Gastroesophageal sphincter (tissue), 4 donors: ENCODE results near the gene KCNMA1. TPM values are rescaled to one million over a fixed set of nuclear protein-coding genes. Genes with fewer than 3 reads are reported as not detected.
A peak's percentile ranks its signal among the peaks of the same experiment; 100 is the strongest.

Experiments used
- ATAC-seq: fragments of 150-250 bp; one replicate; pipeline ENCODE4 v1.9.1; 2016; ENCODE audit warnings: mild to moderate bottlenecking, moderate library complexity
- H3K27ac ChIP-seq, 4 donors: fragments of 200-600 bp; sonication (generic) in 3 of 4; 1 replicate in 3 of 4; 2 replicates in 1 of 4; pipeline ENCODE4 v1.5.1; 2016 to 2019
- H3K27me3 ChIP-seq: fragments of 200-600 bp; sonication (generic); one replicate; pipeline ENCODE4 v1.5.1; 2019
- H3K36me3 ChIP-seq, 2 donors: fragments of 200-600 bp; sonication (generic); one replicate each; pipeline ENCODE4 v1.5.1; 2019; ENCODE audit warnings: control low read depth in 1 of 2
- H3K4me1 ChIP-seq, 3 donors: fragments of 200-600 bp; sonication (generic); 1 replicate in 2 of 3; 2 replicates in 1 of 3; pipeline ENCODE4 v1.5.1; 2016 to 2019; ENCODE audit warnings: control low read depth in 2 of 3
- H3K4me3 ChIP-seq, 2 donors: fragments of 200-600 bp; sonication (generic); one replicate each; pipeline ENCODE4 v1.5.1; 2019; ENCODE audit warnings: mild to moderate bottlenecking in 1 of 2, moderate library complexity in 1 of 2
- H3K9me3 ChIP-seq, 3 donors: fragments of 200-600 bp; sonication (generic); one replicate each; pipeline ENCODE4 v1.5.1; 2017 to 2019; ENCODE audit warnings: control low read depth in 2 of 3
- EP300 ChIP-seq: sonication (generic); formaldehyde crosslinking; IDR thresholded peaks from one replicate; pipeline ENCODE4 v1.6.1; 2017; ENCODE audit warnings: antibody characterized with exemption, mild to moderate bottlenecking
- POLR2A ChIP-seq, 2 donors: fragments of 450-650 bp; IDR thresholded peaks; one replicate each; pipeline ENCODE4 v1.6.1; 2017; ENCODE audit warnings: antibody characterized with exemption in 2 of 2, mild to moderate bottlenecking in 2 of 2, moderate library complexity in 1 of 2
- POLR2AphosphoS5 ChIP-seq: sonication (generic); formaldehyde crosslinking; IDR thresholded peaks from one replicate; pipeline ENCODE4 v1.6.1; 2017; ENCODE audit warnings: antibody characterized with exemption
- WGBS, 2 donors: methylation state at CpG; one replicate each; pipeline ENCODE4 v1.1.5; 2018; ENCODE audit warnings: low coverage in 1 of 2; 5-methylcytosine and 5-hydroxymethylcytosine counted together
- total RNA-seq, 4 donors: library from RNA; depleted of rRNA; stranded (reverse); fragments of >200 nt; gene quantifications; one replicate each; pipeline ENCODE4 v1.1.0, GENCODE V29; 2016
- TF ChIP-seq, protein P1 (sequence below), 4 experiments: fragments of 200-600 bp in 2 of 4; fragments of 450-650 bp in 2 of 4; sonication (generic) in 1 of 4; IDR thresholded peaks; one replicate each; pipeline ENCODE4 v1.5.1; 2017 to 2019; ENCODE audit warnings: antibody characterized with exemption in 4 of 4, mild to moderate bottlenecking in 2 of 4, moderate library complexity in 2 of 4

Gene KCNMA1
- total RNA-seq, 4 donors from 2014 or later, result 168 to 389 (median 323) TPM

DNA sequence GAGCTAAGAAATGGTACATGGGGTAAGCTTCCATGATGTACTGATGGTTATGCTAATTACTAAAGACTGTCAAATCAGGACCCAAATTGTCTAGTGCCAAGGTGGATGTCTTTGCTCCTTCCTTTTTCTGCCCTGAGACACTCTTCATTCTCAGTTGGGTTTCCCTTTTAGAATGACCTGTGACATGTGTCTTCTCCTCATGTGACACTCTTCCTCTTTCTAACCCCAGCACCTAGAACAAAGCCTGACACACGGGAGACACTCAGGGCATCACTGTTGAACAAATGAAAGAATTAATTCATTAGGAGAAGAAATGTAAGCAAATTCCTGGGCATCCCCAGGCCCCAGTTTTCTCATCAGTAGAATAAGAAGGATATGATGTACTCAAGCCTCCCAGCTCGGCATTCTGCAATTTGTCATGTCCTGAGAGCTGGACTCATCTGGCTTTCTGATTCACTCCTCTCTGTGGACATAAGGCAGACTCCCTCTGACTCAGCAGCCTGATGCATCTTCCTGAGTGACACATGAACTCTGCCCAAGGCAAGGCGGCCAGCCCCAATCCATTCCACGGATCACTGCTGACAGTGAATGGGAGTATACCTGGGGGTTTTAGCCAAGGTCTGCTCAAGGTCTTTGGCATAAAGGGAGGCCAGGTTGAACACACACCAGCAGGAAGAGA, 473.8 kb downstream of the KCNMA1 start:
- no peaks in the 10 kb centered on the region for H3K27me3 ChIP-seq
- H3K9me3 ChIP-seq, result no peaks in the 10 kb centered on the region
- no peak for TF ChIP-seq EP300
- TF ChIP-seq, protein P1, sequence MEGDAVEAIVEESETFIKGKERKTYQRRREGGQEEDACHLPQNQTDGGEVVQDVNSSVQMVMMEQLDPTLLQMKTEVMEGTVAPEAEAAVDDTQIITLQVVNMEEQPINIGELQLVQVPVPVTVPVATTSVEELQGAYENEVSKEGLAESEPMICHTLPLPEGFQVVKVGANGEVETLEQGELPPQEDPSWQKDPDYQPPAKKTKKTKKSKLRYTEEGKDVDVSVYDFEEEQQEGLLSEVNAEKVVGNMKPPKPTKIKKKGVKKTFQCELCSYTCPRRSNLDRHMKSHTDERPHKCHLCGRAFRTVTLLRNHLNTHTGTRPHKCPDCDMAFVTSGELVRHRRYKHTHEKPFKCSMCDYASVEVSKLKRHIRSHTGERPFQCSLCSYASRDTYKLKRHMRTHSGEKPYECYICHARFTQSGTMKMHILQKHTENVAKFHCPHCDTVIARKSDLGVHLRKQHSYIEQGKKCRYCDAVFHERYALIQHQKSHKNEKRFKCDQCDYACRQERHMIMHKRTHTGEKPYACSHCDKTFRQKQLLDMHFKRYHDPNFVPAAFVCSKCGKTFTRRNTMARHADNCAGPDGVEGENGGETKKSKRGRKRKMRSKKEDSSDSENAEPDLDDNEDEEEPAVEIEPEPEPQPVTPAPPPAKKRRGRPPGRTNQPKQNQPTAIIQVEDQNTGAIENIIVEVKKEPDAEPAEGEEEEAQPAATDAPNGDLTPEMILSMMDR (IDR thresholded peaks at IDR 0.05), result no peak
- TF ChIP-seq POLR2AphosphoS5, result peak; percentile 97
- H3K4me1 ChIP-seq, result peaks cover 18 to 26% (median 19%) of the 10 kb centered on the region in 3 donors
- H3K36me3 ChIP-seq, result no peaks in the 10 kb centered on the region
- ATAC-seq, result peak; percentile 89
- WGBS, 2 donors, result 0 to 6% methylated on average over 1 to 4 of the region's 4 CpGs
- H3K27ac ChIP-seq, result peak overlapping the region in 3 of 4 donors; percentile 51 to 72 (median 60)
- no peak overlapping the region for H3K4me3 ChIP-seq

- Histone ChIP-seq H3K27me3 (no peaks in the 10 kb centered on the region), H3K9me3 (no peaks in the 10 kb centered on the region), H3K36me3 (no peaks in the 10 kb centered on the region), H3K27ac (peak overlapping the region in 1 of 4 donors; percentile 60), H3K4me3 (no peak overlapping the region), H3K4me1 (peaks cover 18 to 26% (median 19%) of the 10 kb centered on the region in 3 donors)
- 64 to 87% methylated on average over 4 of the region's 4 CpGs for WGBS, 2 donors
- no peak for TF ChIP-seq POLR2AphosphoS5
- no peak for TF ChIP-seq EP300
- ATAC-seq, result no peak
Measured at GRCh38 chr10:77162697-77163096, 474.9 kb downstream of the KCNMA1 start.

DNA sequence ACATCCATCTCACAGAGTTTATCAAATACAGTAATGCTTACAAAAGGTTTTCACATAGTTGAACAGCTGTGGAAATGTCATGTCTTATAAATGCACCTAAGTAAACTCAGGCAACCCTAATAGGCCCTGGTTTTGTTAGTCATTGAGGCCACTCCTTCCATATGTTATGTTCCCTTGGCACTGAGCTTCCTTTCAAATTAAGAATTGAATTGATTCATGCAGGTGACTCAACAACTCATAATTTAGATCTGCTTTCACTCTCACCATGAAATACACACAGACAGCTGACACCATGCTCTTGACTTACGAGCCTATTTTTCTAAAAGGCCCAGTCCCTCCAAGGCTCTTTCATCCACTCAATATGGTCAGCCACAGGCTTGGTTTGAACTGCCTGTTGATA, 476.9 kb downstream of the KCNMA1 start:
- peaks cover 19 to 41% (median 20%) of the 10 kb centered on the region in 3 donors for H3K4me1 ChIP-seq
- H3K4me3 ChIP-seq, result no peak overlapping the region
- no peaks in the 10 kb centered on the region for H3K9me3 ChIP-seq
- H3K27ac ChIP-seq, result peak overlapping the region in 3 of 4 donors; percentile 57 to 70 (median 62)
- WGBS, 2 donors, result 56% methylated on average over 1 of the region's 1 CpG; no CpG with 5 or more reads in 1 of the 2 donors
- no peaks in the 10 kb centered on the region for H3K36me3 ChIP-seq
- TF ChIP-seq POLR2AphosphoS5, result peak; percentile 63
- TF ChIP-seq POLR2A (IDR thresholded peaks at IDR 0.05), result no peak
- H3K27me3 ChIP-seq, result no peaks in the 10 kb centered on the region
- no peak for ATAC-seq

GRCh38 chr10:77159538-77160110, 478.0 kb downstream of the KCNMA1 start:
- peak overlapping the region in 3 of 4 donors; percentile 57 to 70 (median 62) for H3K27ac ChIP-seq
- no peak for ATAC-seq
- 13 to 35% methylated on average over 2 of the region's 2 CpGs for WGBS, 2 donors
- TF ChIP-seq, protein P1 (IDR thresholded peaks at IDR 0.05), result no peak
- TF ChIP-seq POLR2AphosphoS5 (no peak), POLR2A (IDR thresholded peaks at IDR 0.05) (no peak), EP300 (no peak)
- H3K36me3 ChIP-seq, result no peaks in the 10 kb centered on the region
- H3K27me3 ChIP-seq, result no peaks in the 10 kb centered on the region
- peaks cover 10 to 44% (median 17%) of the 10 kb centered on the region in 3 donors for H3K4me1 ChIP-seq
- H3K9me3 ChIP-seq, result no peaks in the 10 kb centered on the region
- no peak overlapping the region for H3K4me3 ChIP-seq

DNA sequence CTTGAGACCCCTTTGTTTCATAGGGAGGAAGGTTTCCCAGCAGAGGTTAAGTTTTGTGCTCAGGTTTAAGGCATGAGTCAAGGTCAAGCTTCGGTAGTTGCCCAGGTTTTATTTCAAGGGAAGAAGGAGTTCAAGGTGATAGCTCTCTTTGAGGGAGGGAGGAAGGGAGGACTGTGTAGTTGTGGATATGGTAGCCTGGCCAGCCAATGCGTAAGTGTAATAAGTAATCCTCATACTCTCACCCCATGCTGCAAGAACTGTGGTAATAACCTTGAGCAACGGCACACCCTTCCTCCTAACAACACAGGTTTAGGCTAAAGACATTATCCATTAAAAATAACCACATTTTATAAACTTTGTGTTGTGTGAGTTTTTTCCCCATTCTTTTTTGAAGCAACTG, 478.9 kb downstream of the KCNMA1 start:
- Histone ChIP-seq H3K9me3 (no peaks in the 10 kb centered on the region), H3K27ac (peak overlapping the region in 1 of 4 donors; percentile 70), H3K4me1 (peaks cover 2 to 44% (median 15%) of the 10 kb centered on the region in 3 donors), H3K36me3 (no peaks in the 10 kb centered on the region), H3K4me3 (no peak overlapping the region), H3K27me3 (no peaks in the 10 kb centered on the region)
- WGBS, 2 donors, result 86 to 90% methylated on average over 2 to 3 of the region's 3 CpGs
- ATAC-seq, result no peak
- TF ChIP-seq, protein P1 (IDR thresholded peaks at IDR 0.05), result no peak
- no peak for TF ChIP-seq EP300
- no peak for TF ChIP-seq POLR2AphosphoS5
- no peak for TF ChIP-seq POLR2A (IDR thresholded peaks at IDR 0.05)
